HepG2 (cell line): Measurements from ENCODE around the gene FGFR3. TPM values are rescaled to one million over a fixed set of nuclear protein-coding genes. Genes with fewer than 3 reads are reported as not detected.

Experiments used
- AKAP8 ChIP-seq: sonication (generic); formaldehyde crosslinking; IDR thresholded peaks from 2 replicates; pipeline ENCODE4 v1.5.1; 2020; ENCODE audit warnings: mild to moderate bottlenecking, missing genetic modification reagents
- EHMT2 ChIP-seq: fragments of 200-600 bp; sonication (generic); IDR thresholded peaks from 2 replicates; pipeline ENCODE4 v1.7.0; 2017; ENCODE audit warnings: antibody characterized with exemption, low read depth, low read length, borderline replicate concordance
- KLF9 ChIP-seq: IDR thresholded peaks from 2 replicates; pipeline ENCODE4 v1.6.1; 2016; ENCODE audit warnings: low read depth
- MAFK ChIP-seq, 2 experiments: IDR thresholded peaks in 1 of 2; conservative IDR thresholded peaks in 1 of 2; 2 replicates each; pipeline ENCODE4 v1.6.1; 2011; ENCODE audit warnings: improper control_type of control experiment in 2 of 2, low read length in 2 of 2
- NFE2L1 ChIP-seq: sonication (generic); formaldehyde crosslinking; IDR thresholded peaks from 2 replicates; pipeline ENCODE4 v1.4.0; 2020; ENCODE audit warnings: missing genetic modification reagents, mild to moderate bottlenecking, borderline replicate concordance
- RFX3 ChIP-seq: IDR thresholded peaks from 2 replicates; pipeline ENCODE4 v1.6.1; 2016; ENCODE audit warnings: missing biosample characterization, missing genetic modification reagents
- SALL1 ChIP-seq: sonication (generic); formaldehyde crosslinking; IDR thresholded peaks from 2 replicates; pipeline ENCODE4 v1.8.0; 2022; ENCODE audit warnings: mild to moderate bottlenecking, missing genetic modification reagents
- TBP ChIP-seq: sonication (generic); formaldehyde crosslinking; IDR thresholded peaks from 2 replicates; pipeline ENCODE4 v1.5.0; 2020; ENCODE audit warnings: missing genetic modification reagents
- WIZ ChIP-seq: sonication (generic); formaldehyde crosslinking; IDR thresholded peaks from 2 replicates; pipeline ENCODE4 v1.5.1; 2020; ENCODE audit warnings: mild to moderate bottlenecking, missing genetic modification reagents
- ZBTB7B ChIP-seq: sonication (generic); formaldehyde crosslinking; IDR thresholded peaks from 2 replicates; pipeline ENCODE4 v1.4.0; 2020; ENCODE audit warnings: missing genetic modification reagents
- ZC3H4 ChIP-seq: sonication (generic); formaldehyde crosslinking; IDR thresholded peaks from 2 replicates; pipeline ENCODE4 v1.4.0; 2020; ENCODE audit warnings: missing genetic modification reagents, borderline replicate concordance
- ZMYM4 ChIP-seq: sonication (generic); formaldehyde crosslinking; IDR thresholded peaks from 2 replicates; pipeline ENCODE4 v1.8.1; 2023; ENCODE audit warnings: mild to moderate bottlenecking, missing genetic modification reagents
- ZNF563 ChIP-seq: sonication (generic); formaldehyde crosslinking; IDR thresholded peaks from 2 replicates; pipeline ENCODE4 v1.8.0; 2022; ENCODE audit warnings: mild to moderate bottlenecking, moderate library complexity, missing genetic modification reagents
- polyA plus RNA-seq, 8 experiments: library from polyadenylated mRNA; depleted of rRNA in 3 of 8; stranded (reverse) in 7 of 8; unstranded in 1 of 8; fragments of >200 nt; fragmentation: Illumina TruSeq in 4 of 8; extraction: Trizol in 4 of 8; gene quantifications; 2 replicates each; pipeline versions ENCODE4 v1.2.1 to v1.2.3, GENCODE V29; 2011 to 2016; ENCODE audit warnings: low read depth in 4 of 8, missing spikeins in 1 of 8, mixed read lengths in 1 of 8; ENCODE audit not compliant: insufficient read depth in 1 of 8
- total RNA-seq, 5 experiments: library from RNA; depleted of rRNA; stranded (reverse); fragments of >200 nt; fragmentation: Illumina TruSeq; extraction: Trizol; gene quantifications; 2 replicates each; pipeline ENCODE4 v1.2.3, GENCODE V29; 2016; ENCODE audit warnings: low read depth in 1 of 5
- TF ChIP-seq, protein P1 (sequence below): sonication (generic); formaldehyde crosslinking; IDR thresholded peaks from 2 replicates; pipeline ENCODE4 v1.5.0; 2020; ENCODE audit warnings: missing genetic modification reagents
- TF ChIP-seq, protein P2 (sequence below), 2 experiments: IDR thresholded peaks; 2 replicates each; pipeline ENCODE4 v1.6.1; 2011 to 2012; ENCODE audit warnings: low read length in 2 of 2, borderline replicate concordance in 1 of 2, low read depth in 1 of 2, mild to moderate bottlenecking in 1 of 2, moderate library complexity in 1 of 2
- TF ChIP-seq, protein P3 (sequence below): sonication (generic); formaldehyde crosslinking; IDR thresholded peaks from 2 replicates; pipeline ENCODE4 v1.5.0; 2020; ENCODE audit warnings: mild to moderate bottlenecking, missing genetic modification reagents
- TF ChIP-seq, protein P4 (sequence below): IDR thresholded peaks from 2 replicates; pipeline ENCODE4 v1.6.1; 2012; ENCODE audit warnings: low read length, improper control_type of control experiment
- TF ChIP-seq, protein P5 (sequence below): sonication (generic); formaldehyde crosslinking; IDR thresholded peaks from 2 replicates; pipeline ENCODE4 v1.5.1; 2020; ENCODE audit warnings: mild to moderate bottlenecking, moderate library complexity, missing genetic modification reagents

The FGFR3 gene
- total and polyA plus RNA-seq, 2 of the 13 experiments (the other 11 are each of a cell fraction or from before 2014, with no cell fraction given): 103 to 109 TPM

DNA sequence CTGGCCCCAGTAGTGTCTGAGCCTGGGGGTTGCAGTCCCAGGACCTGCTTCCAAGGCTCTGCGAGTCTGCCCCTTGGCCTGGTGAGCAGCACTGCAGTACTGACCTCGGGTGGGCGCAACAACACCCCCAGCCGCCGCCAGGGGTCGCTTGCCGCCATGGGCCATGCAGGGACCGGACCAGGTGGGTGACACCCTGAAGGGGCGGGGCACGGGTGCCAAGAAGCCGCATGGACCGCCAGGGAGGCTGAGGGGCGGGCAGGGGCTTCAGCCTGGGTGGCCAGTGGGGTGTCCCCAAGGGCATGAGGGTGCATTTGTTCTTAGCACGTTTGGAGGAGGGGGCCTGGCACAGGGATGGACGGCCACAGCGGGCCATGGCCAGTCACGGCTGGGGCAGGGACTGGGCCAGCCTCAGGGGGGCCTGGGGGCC, 46.8 kb upstream of the FGFR3 start (continued):
- TF ChIP-seq, protein P1, sequence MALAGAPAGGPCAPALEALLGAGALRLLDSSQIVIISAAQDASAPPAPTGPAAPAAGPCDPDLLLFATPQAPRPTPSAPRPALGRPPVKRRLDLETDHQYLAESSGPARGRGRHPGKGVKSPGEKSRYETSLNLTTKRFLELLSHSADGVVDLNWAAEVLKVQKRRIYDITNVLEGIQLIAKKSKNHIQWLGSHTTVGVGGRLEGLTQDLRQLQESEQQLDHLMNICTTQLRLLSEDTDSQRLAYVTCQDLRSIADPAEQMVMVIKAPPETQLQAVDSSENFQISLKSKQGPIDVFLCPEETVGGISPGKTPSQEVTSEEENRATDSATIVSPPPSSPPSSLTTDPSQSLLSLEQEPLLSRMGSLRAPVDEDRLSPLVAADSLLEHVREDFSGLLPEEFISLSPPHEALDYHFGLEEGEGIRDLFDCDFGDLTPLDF (CRISPR knock-in tag): no peak
- TF ChIP-seq ZC3H4 (no peak), SALL1 (CRISPR knock-in tag) (peak; percentile 72), MAFK (conservative IDR thresholded peaks at IDR 0.05 in 1 of 2, IDR thresholded peaks at IDR 0.05 in 1 of 2; ENCODE audit: low read length in 2 of 2) (no peak), KLF9 (CRISPR knock-in tag) (0 out of 2 replicates have a peak, but pooled peaks have one; percentile 37), RFX3 (CRISPR knock-in tag) (no peak), EHMT2 (no peak), WIZ (no peak), NFE2L1 (CRISPR knock-in tag) (no peak), ZNF563 (CRISPR knock-in tag) (0 out of 2 replicates have a peak, but pooled peaks have one; percentile 28), AKAP8 (peak; percentile 94), TBP (CRISPR knock-in tag) (no peak), ZMYM4 (CRISPR knock-in tag) (no peak), ZBTB7B (CRISPR knock-in tag) (peak; percentile 99)
- TF ChIP-seq, protein P2, sequence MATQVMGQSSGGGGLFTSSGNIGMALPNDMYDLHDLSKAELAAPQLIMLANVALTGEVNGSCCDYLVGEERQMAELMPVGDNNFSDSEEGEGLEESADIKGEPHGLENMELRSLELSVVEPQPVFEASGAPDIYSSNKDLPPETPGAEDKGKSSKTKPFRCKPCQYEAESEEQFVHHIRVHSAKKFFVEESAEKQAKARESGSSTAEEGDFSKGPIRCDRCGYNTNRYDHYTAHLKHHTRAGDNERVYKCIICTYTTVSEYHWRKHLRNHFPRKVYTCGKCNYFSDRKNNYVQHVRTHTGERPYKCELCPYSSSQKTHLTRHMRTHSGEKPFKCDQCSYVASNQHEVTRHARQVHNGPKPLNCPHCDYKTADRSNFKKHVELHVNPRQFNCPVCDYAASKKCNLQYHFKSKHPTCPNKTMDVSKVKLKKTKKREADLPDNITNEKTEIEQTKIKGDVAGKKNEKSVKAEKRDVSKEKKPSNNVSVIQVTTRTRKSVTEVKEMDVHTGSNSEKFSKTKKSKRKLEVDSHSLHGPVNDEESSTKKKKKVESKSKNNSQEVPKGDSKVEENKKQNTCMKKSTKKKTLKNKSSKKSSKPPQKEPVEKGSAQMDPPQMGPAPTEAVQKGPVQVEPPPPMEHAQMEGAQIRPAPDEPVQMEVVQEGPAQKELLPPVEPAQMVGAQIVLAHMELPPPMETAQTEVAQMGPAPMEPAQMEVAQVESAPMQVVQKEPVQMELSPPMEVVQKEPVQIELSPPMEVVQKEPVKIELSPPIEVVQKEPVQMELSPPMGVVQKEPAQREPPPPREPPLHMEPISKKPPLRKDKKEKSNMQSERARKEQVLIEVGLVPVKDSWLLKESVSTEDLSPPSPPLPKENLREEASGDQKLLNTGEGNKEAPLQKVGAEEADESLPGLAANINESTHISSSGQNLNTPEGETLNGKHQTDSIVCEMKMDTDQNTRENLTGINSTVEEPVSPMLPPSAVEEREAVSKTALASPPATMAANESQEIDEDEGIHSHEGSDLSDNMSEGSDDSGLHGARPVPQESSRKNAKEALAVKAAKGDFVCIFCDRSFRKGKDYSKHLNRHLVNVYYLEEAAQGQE (IDR thresholded peaks at IDR 0.05; ENCODE audit: borderline replicate concordance in 1 of 2, low read depth in 1 of 2, low read length in 2 of 2): no peak
- TF ChIP-seq, protein P3, sequence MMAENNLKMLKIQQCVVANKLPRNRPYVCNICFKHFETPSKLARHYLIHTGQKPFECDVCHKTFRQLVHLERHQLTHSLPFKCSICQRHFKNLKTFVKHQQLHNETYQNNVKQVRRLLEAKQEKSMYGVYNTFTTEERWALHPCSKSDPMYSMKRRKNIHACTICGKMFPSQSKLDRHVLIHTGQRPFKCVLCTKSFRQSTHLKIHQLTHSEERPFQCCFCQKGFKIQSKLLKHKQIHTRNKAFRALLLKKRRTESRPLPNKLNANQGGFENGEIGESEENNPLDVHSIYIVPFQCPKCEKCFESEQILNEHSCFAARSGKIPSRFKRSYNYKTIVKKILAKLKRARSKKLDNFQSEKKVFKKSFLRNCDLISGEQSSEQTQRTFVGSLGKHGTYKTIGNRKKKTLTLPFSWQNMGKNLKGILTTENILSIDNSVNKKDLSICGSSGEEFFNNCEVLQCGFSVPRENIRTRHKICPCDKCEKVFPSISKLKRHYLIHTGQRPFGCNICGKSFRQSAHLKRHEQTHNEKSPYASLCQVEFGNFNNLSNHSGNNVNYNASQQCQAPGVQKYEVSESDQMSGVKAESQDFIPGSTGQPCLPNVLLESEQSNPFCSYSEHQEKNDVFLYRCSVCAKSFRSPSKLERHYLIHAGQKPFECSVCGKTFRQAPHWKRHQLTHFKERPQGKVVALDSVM: no peak
- TF ChIP-seq, protein P4, sequence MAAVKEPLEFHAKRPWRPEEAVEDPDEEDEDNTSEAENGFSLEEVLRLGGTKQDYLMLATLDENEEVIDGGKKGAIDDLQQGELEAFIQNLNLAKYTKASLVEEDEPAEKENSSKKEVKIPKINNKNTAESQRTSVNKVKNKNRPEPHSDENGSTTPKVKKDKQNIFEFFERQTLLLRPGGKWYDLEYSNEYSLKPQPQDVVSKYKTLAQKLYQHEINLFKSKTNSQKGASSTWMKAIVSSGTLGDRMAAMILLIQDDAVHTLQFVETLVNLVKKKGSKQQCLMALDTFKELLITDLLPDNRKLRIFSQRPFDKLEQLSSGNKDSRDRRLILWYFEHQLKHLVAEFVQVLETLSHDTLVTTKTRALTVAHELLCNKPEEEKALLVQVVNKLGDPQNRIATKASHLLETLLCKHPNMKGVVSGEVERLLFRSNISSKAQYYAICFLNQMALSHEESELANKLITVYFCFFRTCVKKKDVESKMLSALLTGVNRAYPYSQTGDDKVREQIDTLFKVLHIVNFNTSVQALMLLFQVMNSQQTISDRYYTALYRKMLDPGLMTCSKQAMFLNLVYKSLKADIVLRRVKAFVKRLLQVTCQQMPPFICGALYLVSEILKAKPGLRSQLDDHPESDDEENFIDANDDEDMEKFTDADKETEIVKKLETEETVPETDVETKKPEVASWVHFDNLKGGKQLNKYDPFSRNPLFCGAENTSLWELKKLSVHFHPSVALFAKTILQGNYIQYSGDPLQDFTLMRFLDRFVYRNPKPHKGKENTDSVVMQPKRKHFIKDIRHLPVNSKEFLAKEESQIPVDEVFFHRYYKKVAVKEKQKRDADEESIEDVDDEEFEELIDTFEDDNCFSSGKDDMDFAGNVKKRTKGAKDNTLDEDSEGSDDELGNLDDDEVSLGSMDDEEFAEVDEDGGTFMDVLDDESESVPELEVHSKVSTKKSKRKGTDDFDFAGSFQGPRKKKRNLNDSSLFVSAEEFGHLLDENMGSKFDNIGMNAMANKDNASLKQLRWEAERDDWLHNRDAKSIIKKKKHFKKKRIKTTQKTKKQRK: no peak
- TF ChIP-seq, protein P5, sequence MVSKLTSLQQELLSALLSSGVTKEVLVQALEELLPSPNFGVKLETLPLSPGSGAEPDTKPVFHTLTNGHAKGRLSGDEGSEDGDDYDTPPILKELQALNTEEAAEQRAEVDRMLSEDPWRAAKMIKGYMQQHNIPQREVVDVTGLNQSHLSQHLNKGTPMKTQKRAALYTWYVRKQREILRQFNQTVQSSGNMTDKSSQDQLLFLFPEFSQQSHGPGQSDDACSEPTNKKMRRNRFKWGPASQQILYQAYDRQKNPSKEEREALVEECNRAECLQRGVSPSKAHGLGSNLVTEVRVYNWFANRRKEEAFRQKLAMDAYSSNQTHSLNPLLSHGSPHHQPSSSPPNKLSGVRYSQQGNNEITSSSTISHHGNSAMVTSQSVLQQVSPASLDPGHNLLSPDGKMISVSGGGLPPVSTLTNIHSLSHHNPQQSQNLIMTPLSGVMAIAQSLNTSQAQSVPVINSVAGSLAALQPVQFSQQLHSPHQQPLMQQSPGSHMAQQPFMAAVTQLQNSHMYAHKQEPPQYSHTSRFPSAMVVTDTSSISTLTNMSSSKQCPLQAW (CRISPR knock-in tag): peak; percentile 33; the same call in 1 of the 2 replicates
